ENCODE data around the gene CHST11.

CHST11 gene

GRCh38 chr12:104504146-104504545, 47.4 kb downstream of the CHST11 start:
- no peaks in the 10 kb centered on the region for H3K27me3 ChIP-seq
- peaks cover 100% of the 10 kb centered on the region for H3K4me1 ChIP-seq
- H3K36me3 ChIP-seq = peaks cover 48% of the 10 kb centered on the region
- peak overlapping the region; percentile 36; the same call in 1 of the 2 replicates for H3K27ac ChIP-seq
- H3K9ac ChIP-seq = peak overlapping the region; percentile 38; the same call in 1 of the 2 replicates
- no peak overlapping the region for H3K4me3 ChIP-seq
- H3K4me2 ChIP-seq = peak overlapping the region; percentile 58
- peaks cover 92% of the 10 kb centered on the region for H4K20me1 ChIP-seq
- H3K9me3 ChIP-seq = peaks cover 27% of the 10 kb centered on the region
- TF ChIP-seq Cebpa-rat (IDR thresholded peaks at IDR 0.05) = no peak

- H3K27me3 ChIP-seq = no peaks in the 10 kb centered on the region
- peaks cover 100% of the 10 kb centered on the region for H3K4me1 ChIP-seq
- H3K4me2 ChIP-seq = peak overlapping the region; percentile 58
- H3K4me3 ChIP-seq = no peak overlapping the region
- peaks cover 31% of the 10 kb centered on the region for H3K9me3 ChIP-seq
- peaks cover 48% of the 10 kb centered on the region for H3K36me3 ChIP-seq
- TF ChIP-seq Cebpa-rat (IDR thresholded peaks at IDR 0.05) = no peak
- peaks cover 92% of the 10 kb centered on the region for H4K20me1 ChIP-seq
- 0 out of 2 replicates have a peak overlapping the region, but pooled peaks have one; percentile 36 for H3K27ac ChIP-seq
- 0 out of 2 replicates have a peak overlapping the region, but pooled peaks have one; percentile 9 for H3K9ac ChIP-seq
Measured at GRCh38 chr12:104505095-104505818, 48.5 kb downstream of the CHST11 start.

GRCh38 chr12:104506676-104507401, 50.1 kb downstream of the CHST11 start:
- Histone ChIP-seq H4K20me1 (peaks cover 92% of the 10 kb centered on the region), H3K36me3 (peaks cover 44% of the 10 kb centered on the region), H3K4me2 (peak overlapping the region; percentile 49), H3K9ac (no peak overlapping the region), H3K9me3 (peaks cover 31% of the 10 kb centered on the region), H3K4me3 (no peak overlapping the region), H3K27ac (0 out of 2 replicates have a peak overlapping the region, but pooled peaks have one; percentile 3), H3K4me1 (peaks cover 99% of the 10 kb centered on the region), H3K27me3 (no peaks in the 10 kb centered on the region)
- TF ChIP-seq Cebpa-rat (IDR thresholded peaks at IDR 0.05) = no peak

- H4K20me1 ChIP-seq = peaks cover 91% of the 10 kb centered on the region
- no peak overlapping the region for H3K9ac ChIP-seq
- peaks cover 91% of the 10 kb centered on the region for H3K4me1 ChIP-seq
- H3K27me3 ChIP-seq = no peaks in the 10 kb centered on the region
- peak overlapping the region; percentile 3; the same call in 1 of the 2 replicates for H3K27ac ChIP-seq
- H3K4me3 ChIP-seq = no peak overlapping the region
- peaks cover 31% of the 10 kb centered on the region for H3K9me3 ChIP-seq
- peaks cover 36% of the 10 kb centered on the region for H3K36me3 ChIP-seq
- peak overlapping the region; percentile 49 for H3K4me2 ChIP-seq
- no peak for TF ChIP-seq Cebpa-rat (IDR thresholded peaks at IDR 0.05)
Measured at GRCh38 chr12:104507672-104508071, 50.9 kb downstream of the CHST11 start.

GRCh38 chr12:104508752-104509446, 52.2 kb downstream of the CHST11 start:
- no peak overlapping the region for H3K27ac ChIP-seq
- TF ChIP-seq Cebpa-rat (IDR thresholded peaks at IDR 0.05) = no peak

GRCh38 chr12:104510145-104510872, 53.6 kb downstream of the CHST11 start:
- H3K4me1 ChIP-seq = peaks cover 82% of the 10 kb centered on the region
- H3K9ac ChIP-seq = no peak overlapping the region
- H3K9me3 ChIP-seq = peaks cover 31% of the 10 kb centered on the region
- H3K27me3 ChIP-seq = no peaks in the 10 kb centered on the region
- no peak overlapping the region for H3K27ac ChIP-seq
- peak overlapping the region; percentile 45 for H3K4me2 ChIP-seq
- TF ChIP-seq Cebpa-rat (IDR thresholded peaks at IDR 0.05) = no peak
- H3K4me3 ChIP-seq = no peak overlapping the region
- peaks cover 81% of the 10 kb centered on the region for H4K20me1 ChIP-seq
- peaks cover 35% of the 10 kb centered on the region for H3K36me3 ChIP-seq

More at GRCh38 chr12:104508752-104509446, 52.2 kb downstream of the CHST11 start:
- H3K9me3 ChIP-seq = peaks cover 31% of the 10 kb centered on the region
- peaks cover 82% of the 10 kb centered on the region for H4K20me1 ChIP-seq
- H3K4me1 ChIP-seq = peaks cover 83% of the 10 kb centered on the region
- no peak overlapping the region for H3K4me3 ChIP-seq
- H3K36me3 ChIP-seq = peaks cover 30% of the 10 kb centered on the region
- H3K27me3 ChIP-seq = no peaks in the 10 kb centered on the region
- 0 out of 2 replicates have a peak overlapping the region, but pooled peaks have one; percentile 45 for H3K4me2 ChIP-seq
- no peak overlapping the region for H3K9ac ChIP-seq

- no peak overlapping the region for H3K9ac ChIP-seq
- H4K20me1 ChIP-seq = peaks cover 81% of the 10 kb centered on the region
- H3K4me2 ChIP-seq = peak overlapping the region; percentile 45
- no peak overlapping the region for H3K4me3 ChIP-seq
- H3K27me3 ChIP-seq = no peaks in the 10 kb centered on the region
- peaks cover 35% of the 10 kb centered on the region for H3K36me3 ChIP-seq
- peaks cover 82% of the 10 kb centered on the region for H3K4me1 ChIP-seq
- peaks cover 31% of the 10 kb centered on the region for H3K9me3 ChIP-seq
- H3K27ac ChIP-seq = no peak overlapping the region
- no peak for TF ChIP-seq Cebpa-rat (IDR thresholded peaks at IDR 0.05)
Measured at GRCh38 chr12:104510873-104511440, 54.2 kb downstream of the CHST11 start.

- peaks cover 16% of the 10 kb centered on the region for H3K36me3 ChIP-seq
- no peak overlapping the region for H3K9ac ChIP-seq
- no peak overlapping the region for H3K4me3 ChIP-seq
- no peak for TF ChIP-seq Cebpa-rat (IDR thresholded peaks at IDR 0.05)
- peaks cover 82% of the 10 kb centered on the region for H3K4me1 ChIP-seq
- no peaks in the 10 kb centered on the region for H3K27me3 ChIP-seq
- H4K20me1 ChIP-seq = peaks cover 85% of the 10 kb centered on the region
- no peak overlapping the region for H3K27ac ChIP-seq
- 0 out of 2 replicates have a peak overlapping the region, but pooled peaks have one; percentile 8 for H3K4me2 ChIP-seq
- peaks cover 9% of the 10 kb centered on the region for H3K9me3 ChIP-seq
Measured at GRCh38 chr12:104513681-104514080, 56.9 kb downstream of the CHST11 start.
